Lung (tissue), 12 donors: Measurements from ENCODE around the gene ABCF2. TPM values are rescaled to one million over a fixed set of nuclear protein-coding genes. Genes with fewer than 3 reads are reported as not detected.

Experiments
- ATAC-seq: fragments of 200-7000 bp; cut with Tn5 transposase; one replicate; pipeline ENCODE4 v1.9.1; 2020; ENCODE audit warnings: moderate number of reproducible peaks; ENCODE audit not compliant: insufficient read depth, low FRiP score
- DNase-seq, 3 donors: peaks; one replicate each; pipeline ENCODE4 v3.0.0-alpha.2; 2013 to 2017
- H3K27ac ChIP-seq, 2 donors: one replicate each; pipeline ENCODE4 v1.5.1; 2013; ENCODE audit warnings: mild to moderate bottlenecking in 2 of 2, moderate library complexity in 2 of 2, control low read depth in 1 of 2, inconsistent platforms in 1 of 2, low read depth in 1 of 2, low read length in 1 of 2
- H3K27me3 ChIP-seq, 3 donors: one replicate each; pipeline ENCODE4 v1.5.1; 2013; ENCODE audit warnings: low read length in 2 of 3; ENCODE audit not compliant: control insufficient read depth in 3 of 3, insufficient read depth in 3 of 3
- H3K36me3 ChIP-seq, 4 donors: one replicate each; pipeline ENCODE4 v1.5.1; 2013; ENCODE audit warnings: low read length in 4 of 4, mild to moderate bottlenecking in 1 of 4, moderate library complexity in 1 of 4; ENCODE audit not compliant: control insufficient read depth in 4 of 4, insufficient read depth in 4 of 4
- H3K4me1 ChIP-seq, 5 donors: one replicate each; pipeline ENCODE4 v1.5.1; 2013; ENCODE audit warnings: low read length in 5 of 5, mild to moderate bottlenecking in 2 of 5, moderate library complexity in 1 of 5; ENCODE audit not compliant: control insufficient read depth in 5 of 5, insufficient read depth in 5 of 5
- H3K4me3 ChIP-seq: one replicate; pipeline ENCODE4 v1.5.1; 2013; ENCODE audit warnings: mild to moderate bottlenecking, control low read depth, moderate library complexity
- H3K9ac ChIP-seq, 2 donors: one replicate each; pipeline ENCODE4 v1.5.1; 2013; ENCODE audit warnings: low read length in 2 of 2, control low read depth in 1 of 2; ENCODE audit not compliant: insufficient read depth in 1 of 2
- H3K9me3 ChIP-seq, 4 donors: one replicate each; pipeline ENCODE4 v1.5.1; 2013; ENCODE audit warnings: low read length in 3 of 4, mild to moderate bottlenecking in 1 of 4, moderate library complexity in 1 of 4; ENCODE audit not compliant: control insufficient read depth in 4 of 4, insufficient read depth in 3 of 4
- CTCF ChIP-seq: IDR thresholded peaks from 2 replicates; pipeline ENCODE4 v1.5.1; 2012; ENCODE audit warnings: mild to moderate bottlenecking; ENCODE audit errors: control extremely low read depth, extremely low read depth
- WGBS, 2 donors: extraction: QIAGEN DNeasy Blood & Tissue Kit; methylation state at CpG; one replicate each; pipeline ENCODE4 v1.1.7; 2013; 5-methylcytosine and 5-hydroxymethylcytosine counted together
- polyA plus RNA-seq, 2 donors: library from polyadenylated mRNA; stranded (reverse); fragments of 200-250 nt; gene quantifications; one replicate each; pipeline ENCODE4 v1.2.1, GENCODE V29; 2013
- total RNA-seq, 2 donors: library from RNA; depleted of rRNA in 1 of 2; stranded (reverse); fragments of >200 nt in 1 of 2; gene quantifications; one replicate each; pipeline ENCODE4 v1.2.1, GENCODE V29; 2014 to 2021
- donor health status: control.
- donor health status: control.
- donor health status: Bipolar disorder and iron deficiency.
- donor health status: healthy.
- donor health status: DM: yes; HTN: yes; CAD: no.

The ABCF2 gene
- total and polyA plus RNA-seq, 4 donors: 13.2 to 36.3 (median 25.8) TPM

- no peak for TF ChIP-seq CTCF
- H3K4me3 ChIP-seq: no peak overlapping the region
- H3K27me3 ChIP-seq: peaks cover 4 to 11% (median 7%) of the 10 kb centered on the region in 3 donors
- DNase-seq (no peak), ATAC-seq (no peak)
- no peak overlapping the region for H3K9ac ChIP-seq
- no peak overlapping the region for H3K27ac ChIP-seq
- no peaks in the 10 kb centered on the region for H3K36me3 ChIP-seq
- H3K4me1 ChIP-seq: no peaks in the 10 kb centered on the region
- peaks cover 0 to 3% (median 0%) of the 10 kb centered on the region in 4 donors for H3K9me3 ChIP-seq
- 78 to 82% methylated on average over 23 of the region's 23 CpGs for WGBS, 2 donors
Measured at GRCh38 chr7:151175793-151176311, 51.2 kb downstream of the ABCF2 start.

DNA sequence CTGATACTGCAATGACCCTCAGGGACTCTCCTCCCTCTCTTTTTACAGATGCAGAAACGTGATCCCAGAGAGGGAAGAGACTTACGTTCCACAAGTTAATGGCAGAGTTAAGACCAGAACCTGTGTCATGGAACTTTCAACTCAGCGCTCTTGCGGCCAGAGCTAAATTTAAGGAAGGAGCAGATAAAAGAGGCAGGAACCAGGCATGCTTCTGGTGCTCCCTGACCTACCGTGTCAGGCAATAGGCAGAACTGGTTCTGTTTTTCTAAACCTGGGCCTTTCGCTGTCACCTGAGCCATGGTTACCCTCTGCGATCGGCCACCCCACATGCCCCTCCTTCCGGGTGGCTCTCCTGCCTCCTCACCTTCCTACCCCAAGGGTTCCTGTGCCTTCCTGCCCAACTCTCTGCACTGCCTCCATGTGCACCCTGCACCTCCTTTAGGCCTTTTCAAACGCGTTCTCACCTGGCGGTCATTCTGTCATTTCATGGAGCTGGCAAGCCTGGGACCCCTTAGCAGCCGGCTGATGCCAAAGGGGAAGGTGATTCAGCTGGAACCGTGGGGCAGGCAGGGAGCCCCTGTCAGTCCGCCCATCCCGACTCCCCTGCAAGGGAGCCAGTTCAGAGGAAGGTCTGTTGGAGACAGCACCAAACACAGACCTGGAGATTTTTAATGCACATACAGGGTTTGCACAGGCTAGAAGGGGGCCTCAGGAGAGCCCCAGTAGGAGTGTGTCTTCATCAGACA lies 51.8 kb downstream of the ABCF2 start:
- H3K4me3 ChIP-seq: no peak overlapping the region
- H3K27me3 ChIP-seq: peaks cover 4 to 11% (median 7%) of the 10 kb centered on the region in 3 donors
- DNase-seq (no peak), ATAC-seq (no peak)
- peaks cover 0 to 3% (median 0%) of the 10 kb centered on the region in 4 donors for H3K9me3 ChIP-seq
- no peaks in the 10 kb centered on the region for H3K4me1 ChIP-seq
- no peak for TF ChIP-seq CTCF
- no peak overlapping the region for H3K9ac ChIP-seq
- no peak overlapping the region for H3K27ac ChIP-seq
- H3K36me3 ChIP-seq: no peaks in the 10 kb centered on the region
- WGBS, 2 donors: 78 to 81% methylated on average over 16 of the region's 16 CpGs

DNA sequence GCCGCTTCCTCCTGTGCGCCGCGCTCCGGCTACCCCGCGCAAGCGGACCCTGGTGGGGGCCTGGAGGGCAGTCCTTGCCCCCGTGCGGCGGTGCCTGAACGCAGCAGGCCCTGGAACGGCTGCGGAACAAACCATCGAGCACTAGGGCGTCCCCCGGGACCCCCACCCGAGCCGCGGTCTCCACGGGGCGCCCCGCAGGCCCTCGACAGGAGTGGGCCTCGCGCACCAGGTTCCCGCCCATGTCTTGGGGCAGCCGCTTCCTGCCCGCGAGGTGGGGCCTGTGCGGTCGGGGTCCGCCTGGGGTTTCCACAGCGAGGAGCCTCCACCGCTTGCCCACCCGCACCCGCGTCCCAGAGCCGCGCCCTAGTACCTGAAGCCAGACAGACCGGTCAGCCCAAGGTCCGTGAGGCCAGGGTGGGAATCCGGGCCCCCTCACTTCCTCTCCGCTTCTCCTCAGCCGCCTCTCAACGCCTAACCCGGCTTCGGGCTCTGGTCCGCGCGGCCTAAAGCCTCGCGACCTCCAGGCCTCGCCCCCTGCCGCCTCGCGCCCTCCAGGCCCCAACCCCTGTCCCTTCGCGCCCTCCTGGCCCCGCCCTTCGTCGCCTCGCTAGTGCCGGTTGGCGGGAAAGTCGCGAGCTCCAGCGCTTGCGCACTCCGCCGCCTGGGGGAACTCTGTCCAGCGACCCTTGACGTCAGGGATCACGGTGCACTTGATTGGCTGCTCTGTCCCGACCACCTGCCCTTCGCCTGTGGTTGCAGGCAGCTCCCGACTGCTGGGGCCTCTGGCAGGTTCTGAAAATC lies 52.6 kb downstream of the ABCF2 start:
- Histone ChIP-seq H3K4me1 (no peaks in the 10 kb centered on the region), H3K4me3 (no peak overlapping the region), H3K9me3 (peaks cover 0 to 3% (median 0%) of the 10 kb centered on the region in 4 donors), H3K36me3 (no peaks in the 10 kb centered on the region), H3K27me3 (peaks cover 4 to 19% (median 12%) of the 10 kb centered on the region in 3 donors), H3K9ac (no peak overlapping the region), H3K27ac (no peak overlapping the region)
- TF ChIP-seq CTCF: no peak
- ATAC-seq (no peak), DNase-seq (peak in 2 of 3 donors; percentile 22 to 31)
- 56 to 61% methylated on average over 66 to 77 of the region's 77 CpGs for WGBS, 2 donors
